Transverse colon (tissue), 4 donors: ENCODE measurements around the gene KLK5. TPM values are rescaled to one million over a fixed set of nuclear protein-coding genes. Genes with fewer than 3 reads are reported as not detected.

Experiments
- DNase-seq: peaks from one replicate; pipeline ENCODE4 v3.0.0-alpha.2; 2019
- H3K27ac ChIP-seq, 4 donors: fragments of 200-600 bp; sonication (generic); 2 replicates each; pipeline ENCODE4 v1.5.1; 2016 to 2018; ENCODE audit warnings: inconsistent platforms in 4 of 4
- H3K27me3 ChIP-seq: fragments of 200-600 bp; sonication (generic); 2 replicates; pipeline ENCODE4 v1.5.1; 2017; ENCODE audit warnings: inconsistent platforms
- H3K36me3 ChIP-seq, 4 donors: fragments of 200-600 bp; sonication (generic); 2 replicates each; pipeline ENCODE4 v1.5.1; 2017 to 2019; ENCODE audit warnings: inconsistent platforms in 4 of 4
- H3K4me1 ChIP-seq, 4 donors: fragments of 200-600 bp; sonication (generic); 2 replicates each; pipeline ENCODE4 v1.5.1; 2017 to 2020; ENCODE audit warnings: inconsistent platforms in 4 of 4
- H3K4me3 ChIP-seq, 4 donors: fragments of 200-600 bp; sonication (generic); 1 replicate in 1 of 4; 2 replicates in 3 of 4; pipeline versions ENCODE4 v1.5.1 to v1.6.1; 2017 to 2019; ENCODE audit warnings: inconsistent platforms in 4 of 4
- H3K9me3 ChIP-seq, 2 donors: fragments of 200-600 bp; sonication (generic); 2 replicates each; pipeline ENCODE4 v1.5.1; 2017 to 2019; ENCODE audit warnings: inconsistent platforms in 2 of 2
- CTCF ChIP-seq, 5 experiments: fragments of 200-600 bp in 3 of 5; fragments of 450-650 bp in 2 of 5; sonication (generic) in 3 of 5; IDR thresholded peaks; 1 replicate in 2 of 5; 2 replicates in 3 of 5; pipeline ENCODE4 v1.5.1; 2016 to 2017; ENCODE audit warnings: antibody characterized with exemption in 5 of 5, inconsistent platforms in 3 of 5, mild to moderate bottlenecking in 2 of 5, moderate library complexity in 1 of 5
- EP300 ChIP-seq: sonication (generic); formaldehyde crosslinking; IDR thresholded peaks from one replicate; pipeline ENCODE4 v1.6.1; 2017; ENCODE audit warnings: antibody characterized with exemption, low read depth
- POLR2A ChIP-seq: fragments of 450-650 bp; IDR thresholded peaks from one replicate; pipeline ENCODE4 v1.6.1; 2016; ENCODE audit warnings: antibody characterized with exemption, mild to moderate bottlenecking, moderate library complexity
- POLR2AphosphoS5 ChIP-seq, 3 donors: sonication (generic); formaldehyde crosslinking; IDR thresholded peaks; one replicate each; pipeline ENCODE4 v1.6.1; 2016; ENCODE audit warnings: antibody characterized with exemption in 3 of 3
- WGBS, 2 donors: methylation state at CpG; one replicate each; pipeline ENCODE4 v1.1.5; 2018; ENCODE audit warnings: low coverage in 1 of 2; 5-methylcytosine and 5-hydroxymethylcytosine counted together
- in situ Hi-C, 4 donors: fragments of 200-750 bp; cut with MboI; loops; one replicate each; pipeline versions ENCODE4 v1.15.0 to v1.15.1; 2017; ENCODE audit warnings: low sequenced_read_pairs in 3 of 4, low pct_ligation_motif_present in 1 of 4, low pct_unique_long_range_greater_than_20kb in 1 of 4
- intact Hi-C: fragments of 100-400 bp; cut with DNase I; formaldehyde crosslinking; loops from one replicate; pipeline ENCODE4 v1.15.1; 2023; ENCODE audit warnings: low total_unique reads
- total RNA-seq, 4 donors: library from RNA; depleted of rRNA; stranded (reverse); fragments of >200 nt; gene quantifications; one replicate each; pipeline ENCODE4 v1.1.0, GENCODE V29; 2016

KLK5 gene
- total RNA-seq, 4 donors from 2014 or later = not detected

GRCh38 chr19:50981587-50982146 is 28.8 kb upstream of the KLK5 start:
- in situ Hi-C loops (no loop called here), intact Hi-C loops (no loop called here)
- H3K36me3 ChIP-seq = no peaks in the 10 kb centered on the region
- H3K4me1 ChIP-seq = no peaks in the 10 kb centered on the region
- H3K4me3 ChIP-seq = no peak overlapping the region
- no peaks in the 10 kb centered on the region for H3K9me3 ChIP-seq
- no peak overlapping the region for H3K27ac ChIP-seq
- DNase-seq = no peak
- WGBS, 2 donors = 0 to 48% methylated on average over 1 to 11 of the region's 11 CpGs
- TF ChIP-seq CTCF (IDR thresholded peaks at IDR 0.05) (no peak), POLR2AphosphoS5 (IDR thresholded peaks at IDR 0.05) (no peak), EP300 (no peak), POLR2A (no peak)
- H3K27me3 ChIP-seq = peaks cover 31% of the 10 kb centered on the region

GRCh38 chr19:50980208-50980607 is 27.4 kb upstream of the KLK5 start:
- DNase-seq = no peak
- H3K4me3 ChIP-seq = no peak overlapping the region
- no peaks in the 10 kb centered on the region for H3K4me1 ChIP-seq
- intact Hi-C loops (no loop called here), in situ Hi-C loops (no loop called here)
- H3K27ac ChIP-seq = no peak overlapping the region
- no peaks in the 10 kb centered on the region for H3K9me3 ChIP-seq
- H3K27me3 ChIP-seq = peaks cover 23% of the 10 kb centered on the region
- 49 to 50% methylated on average over 7 to 13 of the region's 13 CpGs for WGBS, 2 donors
- no peaks in the 10 kb centered on the region for H3K36me3 ChIP-seq
- no peak for TF ChIP-seq EP300
- no peak for TF ChIP-seq POLR2A
- TF ChIP-seq CTCF (IDR thresholded peaks at IDR 0.05) = no peak
- TF ChIP-seq POLR2AphosphoS5 (IDR thresholded peaks at IDR 0.05) = no peak

- Histone ChIP-seq H3K36me3 (no peaks in the 10 kb centered on the region), H3K4me1 (no peaks in the 10 kb centered on the region), H3K4me3 (no peak overlapping the region), H3K9me3 (no peaks in the 10 kb centered on the region), H3K27ac (no peak overlapping the region), H3K27me3 (peaks cover 23% of the 10 kb centered on the region)
- WGBS, 2 donors = 20 to 30% methylated on average over 1 to 8 of the region's 8 CpGs
- no peak for TF ChIP-seq POLR2A
- TF ChIP-seq CTCF (IDR thresholded peaks at IDR 0.05) = no peak
- no peak for TF ChIP-seq EP300
- no peak for TF ChIP-seq POLR2AphosphoS5 (IDR thresholded peaks at IDR 0.05)
- intact Hi-C loops = no loop called here
- in situ Hi-C loops = no loop called here
- DNase-seq = no peak
These were observed 26.9 kb upstream of the KLK5 start for GRCh38 chr19:50979758-50980157.

- no peak overlapping the region for H3K27ac ChIP-seq
- peaks cover 21% of the 10 kb centered on the region for H3K27me3 ChIP-seq
- no peak for TF ChIP-seq POLR2AphosphoS5 (IDR thresholded peaks at IDR 0.05)
- TF ChIP-seq EP300 = no peak
- TF ChIP-seq CTCF (IDR thresholded peaks at IDR 0.05) = no peak
- TF ChIP-seq POLR2A = no peak
- H3K9me3 ChIP-seq = no peaks in the 10 kb centered on the region
- no peak overlapping the region for H3K4me3 ChIP-seq
- H3K4me1 ChIP-seq = no peaks in the 10 kb centered on the region
- no peak for DNase-seq
- H3K36me3 ChIP-seq = no peaks in the 10 kb centered on the region
- whole genome bisulfite sequencing, 2 donors = 45 to 53% methylated on average over 5 of the region's 5 CpGs
- in situ Hi-C loops (no loop called here), intact Hi-C loops (no loop called here)
These were observed 26.0 kb upstream of the KLK5 start for GRCh38 chr19:50978772-50979390.
